HL-60/S4 treated with phorbol 12-myristate 13-acetate at 8.2 ng/mL for 4 days and 3 days (cell line): ENCODE data around the gene QSOX2.

Experiments used
- in situ Hi-C: fragments of 300-500 bp; cut with MboI; formaldehyde crosslinking; loops from 2 replicates; pipeline ENCODE4 v1.15.0; 2022; ENCODE audit warnings: low sequenced_read_pairs

QSOX2 gene, protein sequence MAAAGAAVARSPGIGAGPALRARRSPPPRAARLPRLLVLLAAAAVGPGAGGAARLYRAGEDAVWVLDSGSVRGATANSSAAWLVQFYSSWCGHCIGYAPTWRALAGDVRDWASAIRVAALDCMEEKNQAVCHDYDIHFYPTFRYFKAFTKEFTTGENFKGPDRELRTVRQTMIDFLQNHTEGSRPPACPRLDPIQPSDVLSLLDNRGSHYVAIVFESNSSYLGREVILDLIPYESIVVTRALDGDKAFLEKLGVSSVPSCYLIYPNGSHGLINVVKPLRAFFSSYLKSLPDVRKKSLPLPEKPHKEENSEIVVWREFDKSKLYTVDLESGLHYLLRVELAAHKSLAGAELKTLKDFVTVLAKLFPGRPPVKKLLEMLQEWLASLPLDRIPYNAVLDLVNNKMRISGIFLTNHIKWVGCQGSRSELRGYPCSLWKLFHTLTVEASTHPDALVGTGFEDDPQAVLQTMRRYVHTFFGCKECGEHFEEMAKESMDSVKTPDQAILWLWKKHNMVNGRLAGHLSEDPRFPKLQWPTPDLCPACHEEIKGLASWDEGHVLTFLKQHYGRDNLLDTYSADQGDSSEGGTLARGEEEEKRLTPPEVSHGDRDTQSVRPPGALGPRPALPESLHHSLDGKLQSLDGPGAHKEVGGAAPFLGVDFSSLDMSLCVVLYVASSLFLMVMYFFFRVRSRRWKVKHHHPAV

DNA sequence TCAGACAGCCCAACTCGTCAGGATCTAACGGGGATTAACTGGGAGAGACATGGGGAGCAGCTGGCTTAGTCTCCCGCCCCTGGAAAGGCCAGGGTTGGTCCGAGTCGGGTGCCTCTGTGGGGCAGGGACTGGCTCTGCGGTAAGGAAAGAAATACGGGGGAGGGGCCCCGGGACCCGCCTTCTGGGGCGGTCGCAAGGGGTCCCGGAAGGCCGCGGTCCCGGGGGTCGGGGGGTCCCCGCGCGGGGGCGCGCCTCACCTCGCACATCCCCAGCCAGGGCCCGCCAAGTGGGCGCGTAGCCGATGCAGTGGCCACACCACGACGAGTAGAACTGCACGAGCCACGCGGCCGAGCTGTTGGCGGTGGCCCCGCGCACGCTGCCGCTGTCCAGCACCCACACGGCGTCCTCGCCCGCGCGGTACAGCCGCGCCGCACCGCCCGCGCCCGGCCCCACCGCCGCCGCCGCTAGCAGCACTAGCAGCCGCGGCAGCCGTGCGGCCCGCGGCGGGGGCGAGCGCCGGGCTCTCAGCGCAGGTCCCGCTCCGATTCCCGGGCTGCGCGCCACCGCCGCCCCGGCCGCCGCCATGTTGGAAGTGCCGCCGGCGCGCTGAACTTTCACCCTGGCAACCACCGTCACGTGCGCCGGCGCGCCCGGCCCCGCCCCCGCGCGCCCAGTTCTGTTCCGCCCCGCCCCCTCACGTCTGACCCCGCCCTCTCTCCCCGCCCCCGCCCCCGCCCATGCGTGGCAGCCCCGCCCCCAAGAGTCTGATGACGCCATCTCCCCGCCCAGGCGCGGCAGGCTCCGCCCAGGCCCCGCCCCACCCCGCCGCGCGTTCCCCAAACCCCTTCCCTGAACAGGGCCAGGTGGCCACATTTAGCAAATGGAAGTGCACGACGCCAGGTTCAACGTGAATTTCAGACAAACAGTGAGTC, at the start of gene QSOX2:
QSOX2 (minus strand) TSS at position 594 of the 932 bp plus-strand sequence; CDS start at position 585, 9 bp downstream.
- in situ Hi-C loops: no loop called here

DNA sequence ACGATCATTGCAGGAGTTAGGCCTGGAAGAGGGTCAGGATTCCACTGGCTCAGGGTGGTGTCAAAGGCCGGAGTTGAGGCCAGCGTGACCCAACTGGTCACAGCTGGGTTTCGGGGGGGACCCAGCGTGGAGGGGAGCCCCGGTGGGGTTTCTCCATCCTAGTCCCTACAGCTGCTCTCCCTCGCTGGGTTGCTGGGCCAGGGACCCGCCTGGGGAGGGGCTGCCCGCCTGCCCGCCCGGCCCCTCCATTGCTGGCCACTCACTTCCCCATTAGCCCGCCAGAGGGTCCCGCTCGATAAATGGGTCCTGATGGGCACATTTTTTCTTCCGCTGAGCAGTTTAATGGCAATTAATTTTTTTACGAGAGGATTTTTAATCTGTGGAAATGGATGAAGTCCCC, 49.4 kb upstream of the QSOX2 start:
- in situ Hi-C loops: no loop called here

DNA sequence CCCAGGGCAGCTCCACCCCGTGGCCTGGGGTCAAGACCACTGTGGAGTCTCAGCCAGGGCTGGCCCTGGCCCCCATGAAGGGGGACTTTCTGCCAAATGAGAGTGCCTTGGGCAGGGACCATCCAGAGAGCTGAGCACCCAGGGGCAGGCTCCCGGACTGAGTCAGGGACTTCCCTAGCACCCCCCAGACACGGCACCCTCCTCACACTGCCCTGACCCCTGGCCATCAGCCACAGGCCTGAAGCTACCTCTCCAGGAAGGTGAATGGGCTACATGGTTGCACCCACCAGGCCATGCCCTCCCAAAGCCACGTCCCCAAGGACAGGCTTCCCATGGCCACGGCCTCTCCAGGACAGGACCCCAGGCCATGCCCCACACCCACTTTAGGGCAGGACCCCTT, 48.8 kb upstream of the QSOX2 start:
- in situ Hi-C loops: no loop called here

DNA sequence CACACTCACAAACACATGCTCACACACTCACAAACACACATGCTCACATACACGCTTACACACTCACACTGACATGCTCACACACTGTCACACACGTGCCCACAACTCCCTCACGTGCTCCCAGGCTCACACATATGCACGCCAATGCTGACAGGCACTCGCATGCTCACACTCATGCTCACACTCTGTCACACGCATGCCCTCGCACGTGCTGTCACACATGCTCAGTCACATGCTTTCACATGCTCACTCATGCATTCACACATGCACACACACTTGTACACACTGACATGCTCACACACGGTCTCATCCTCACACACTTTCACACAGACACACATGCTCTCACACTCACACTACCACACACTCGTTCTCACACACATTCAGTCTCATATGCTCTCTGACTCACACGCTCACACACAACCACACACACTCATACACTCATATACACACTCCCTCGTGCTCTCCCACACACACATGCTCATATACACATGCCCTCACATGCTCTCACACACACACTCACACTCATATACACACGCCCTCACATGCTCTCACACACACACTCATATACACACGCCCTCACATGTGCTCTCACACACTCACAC, 48.0 kb upstream of the QSOX2 start:
- in situ Hi-C loops: no loop called here

DNA sequence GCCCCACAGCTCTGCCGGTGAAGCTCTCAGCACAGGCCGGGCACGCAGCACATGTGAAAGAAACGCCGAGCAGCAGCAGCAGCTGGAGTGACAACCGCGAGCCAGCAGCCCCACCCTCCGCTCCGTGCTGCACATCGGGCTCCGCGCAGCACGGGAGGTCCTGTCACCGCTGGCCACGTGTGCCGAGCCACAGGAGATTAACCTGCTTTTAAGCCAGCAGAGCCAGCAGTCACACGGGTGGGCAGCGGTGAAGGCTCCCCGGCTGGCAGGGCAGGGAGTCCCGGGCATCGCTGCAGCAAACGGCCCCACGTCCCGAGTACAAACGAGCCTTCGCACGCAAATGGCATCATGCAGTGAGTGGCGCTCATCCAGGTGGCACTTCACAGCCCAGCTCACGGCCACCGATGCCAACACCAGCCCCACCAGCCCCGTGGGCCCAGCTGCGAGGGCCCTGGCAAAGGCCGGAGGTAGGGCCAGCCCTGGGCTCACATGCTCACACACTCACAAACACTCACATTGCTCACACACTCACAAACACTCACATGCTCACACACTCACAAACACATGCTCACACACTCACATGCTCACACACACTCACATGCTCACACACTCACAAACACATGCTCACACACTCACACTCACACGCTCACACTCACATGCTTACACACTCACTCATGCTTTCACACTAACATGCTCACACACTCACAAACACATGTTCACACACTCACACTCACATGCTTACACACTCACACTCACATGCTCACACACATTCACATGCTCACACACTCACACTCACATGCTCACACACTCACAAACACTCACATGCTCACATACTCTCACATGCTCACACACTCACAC, 47.2 kb upstream of the QSOX2 start:
- in situ Hi-C loops: no loop called here

DNA sequence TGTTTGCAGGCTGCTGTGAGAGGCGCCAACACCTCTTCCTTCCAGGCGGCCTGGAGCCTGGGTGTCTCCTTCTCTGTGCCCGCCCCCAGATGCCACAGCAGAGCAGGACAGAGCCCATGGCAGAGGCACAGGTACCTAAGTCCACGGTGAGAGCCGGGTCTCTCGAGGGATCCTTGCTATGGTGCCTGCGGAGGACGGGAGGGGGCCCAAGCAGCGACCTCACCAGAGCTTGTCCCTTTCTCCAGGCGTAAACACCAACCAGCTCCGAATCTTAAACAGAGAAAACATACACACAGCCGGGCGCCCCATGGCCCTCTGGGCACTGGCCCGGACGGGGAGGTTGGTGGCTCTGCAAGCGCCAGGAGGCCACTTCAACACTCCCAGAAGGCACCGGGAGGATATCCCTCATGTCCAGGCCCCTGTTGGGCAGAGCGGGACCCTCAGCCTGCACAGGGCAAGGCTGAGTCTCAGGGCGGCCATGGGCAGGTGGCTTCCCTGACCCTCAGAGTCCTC, 46.5 kb upstream of the QSOX2 start:
- in situ Hi-C loops: no loop called here

DNA sequence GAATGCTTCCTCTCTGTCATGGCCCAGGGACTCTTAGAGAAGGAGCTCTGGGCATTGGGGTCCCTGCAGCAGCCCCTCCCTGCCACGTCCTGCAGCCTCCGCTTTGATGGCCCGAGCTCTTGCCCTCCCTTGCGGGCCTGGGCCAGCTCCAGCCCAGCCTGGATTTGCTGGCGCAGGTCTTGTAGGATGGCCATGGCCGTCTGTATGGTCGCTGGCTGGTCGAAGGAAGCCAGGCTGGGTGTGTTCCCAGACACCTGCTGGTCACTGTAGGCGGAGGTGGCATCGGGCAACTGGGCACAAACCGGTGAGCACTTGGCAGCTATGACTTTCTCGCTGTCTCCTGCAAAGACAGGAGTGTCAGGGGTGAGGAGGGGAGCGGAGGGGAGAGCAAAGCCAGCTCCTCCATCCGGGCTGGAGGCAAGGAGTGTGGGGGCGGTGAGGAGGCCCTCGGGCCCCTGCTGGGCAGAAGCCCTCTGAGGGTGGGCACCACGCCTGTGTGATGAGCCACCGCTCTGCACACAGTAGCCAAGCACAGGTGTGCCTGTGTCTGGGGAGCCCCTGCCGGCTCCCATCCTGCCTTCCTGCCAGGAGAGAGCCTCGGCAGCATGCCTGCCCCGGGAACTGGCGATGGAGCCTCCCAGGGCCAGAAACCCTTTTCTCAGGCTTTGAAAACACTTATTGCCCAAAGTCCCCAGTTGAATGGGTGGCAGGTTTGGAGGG, 45.9 kb upstream of the QSOX2 start:
- in situ Hi-C loops: no loop called here

DNA sequence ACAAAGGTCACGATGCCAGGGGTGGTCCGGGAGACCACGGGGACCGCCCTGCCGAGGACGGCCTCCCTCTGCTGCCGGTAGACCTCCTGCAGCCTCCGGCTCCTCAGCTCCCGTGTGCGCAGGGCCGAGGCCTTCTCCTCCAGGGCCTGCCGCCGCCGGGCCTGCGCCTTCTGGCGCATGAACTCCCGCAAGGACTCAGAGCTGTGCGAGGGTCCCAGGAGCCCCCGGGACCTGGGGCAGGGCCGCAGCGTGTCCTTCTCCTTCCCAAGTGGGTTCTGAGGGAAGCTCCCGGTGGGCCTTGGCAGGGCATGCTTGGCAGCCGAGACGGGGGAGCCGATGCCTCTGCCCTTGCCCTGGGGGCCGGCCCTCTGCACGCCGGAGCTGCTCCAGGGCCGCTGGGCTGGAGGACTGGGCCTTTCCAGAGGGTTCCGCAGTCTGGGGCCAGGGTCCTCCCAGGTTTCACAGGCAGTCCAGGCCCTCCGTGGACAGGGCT, 44.9 kb upstream of the QSOX2 start:
- in situ Hi-C loops: no loop called here

DNA sequence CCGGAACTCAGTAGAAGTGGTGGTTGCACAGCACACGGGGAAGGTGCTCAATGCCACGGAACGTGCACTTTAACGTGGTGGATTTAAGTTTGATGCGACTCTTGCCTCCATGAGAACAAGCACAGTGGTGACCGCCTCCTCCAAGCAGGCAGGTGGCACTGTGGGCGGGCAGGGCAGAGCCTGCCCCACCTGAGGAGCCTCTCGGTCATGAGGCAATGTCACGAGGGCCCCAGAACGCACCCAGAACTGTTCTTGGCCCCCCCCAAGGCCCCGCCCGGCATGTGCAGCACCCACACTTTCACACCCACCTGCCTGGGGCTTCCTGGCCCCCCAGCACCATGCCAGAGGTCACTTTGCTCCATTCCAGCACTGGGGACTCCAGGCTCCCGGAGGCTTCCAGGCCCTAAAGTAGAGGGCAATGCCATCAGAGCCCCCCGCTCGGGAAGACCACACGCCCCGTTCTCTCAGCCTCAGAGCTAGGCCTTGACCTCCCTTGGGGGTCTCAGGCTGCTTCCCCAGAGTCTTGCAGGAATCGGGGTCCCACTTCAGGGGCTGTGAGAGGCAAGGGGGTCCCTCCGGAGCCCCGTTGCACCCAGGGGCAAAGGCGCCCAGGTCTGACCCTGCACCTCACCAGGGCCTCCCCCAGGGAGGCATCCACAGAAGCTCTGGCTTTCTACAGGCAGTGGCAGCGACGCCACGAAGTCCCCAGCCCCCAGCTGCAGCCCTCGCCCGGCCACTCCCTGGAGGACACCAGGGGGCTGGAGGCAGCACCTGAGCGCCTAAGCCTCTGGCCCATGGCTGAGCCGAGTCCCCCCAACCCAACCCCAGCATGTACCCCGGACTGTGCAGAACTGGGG, 44.3 kb upstream of the QSOX2 start:
- in situ Hi-C loops: no loop called here

DNA sequence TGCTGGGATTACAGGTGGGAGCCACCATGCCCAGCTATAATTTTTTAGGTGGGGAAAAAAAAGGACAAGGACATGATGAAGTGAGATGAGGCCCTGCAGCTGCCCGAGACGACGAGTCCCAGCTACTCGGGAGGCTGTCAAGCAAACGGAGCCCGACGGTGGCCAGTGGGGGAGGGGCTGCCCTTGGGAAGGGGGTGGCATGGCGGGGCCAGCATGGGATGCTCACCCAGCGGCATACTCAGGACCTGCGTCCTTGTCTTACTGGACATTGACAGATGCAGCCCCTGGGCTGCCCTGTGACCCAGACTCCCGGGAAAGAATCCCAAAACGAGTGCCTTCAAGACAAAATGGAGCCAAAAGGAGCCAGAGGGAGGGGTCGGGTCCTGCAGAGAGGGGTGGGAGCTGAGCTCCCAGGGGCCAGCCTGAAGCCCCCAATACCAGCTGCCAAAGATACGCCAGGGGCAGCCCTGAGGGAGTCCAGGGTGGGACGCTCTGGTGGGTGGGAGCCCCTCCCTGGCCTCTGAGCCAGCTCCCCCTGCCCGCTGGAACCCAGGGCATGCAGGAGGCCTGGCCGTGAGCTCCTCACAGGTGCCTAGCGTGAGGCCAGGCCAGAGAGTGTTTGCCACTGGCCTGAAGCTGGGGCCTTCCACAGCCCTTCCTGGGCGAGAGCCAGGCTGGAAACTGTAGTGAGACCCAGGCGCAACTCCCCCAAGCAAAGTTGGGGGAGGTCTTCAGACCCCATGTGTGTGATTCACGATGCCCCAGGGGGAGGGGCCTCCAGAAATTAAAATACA, 42.5 kb upstream of the QSOX2 start:
- in situ Hi-C loops: no loop called here

DNA sequence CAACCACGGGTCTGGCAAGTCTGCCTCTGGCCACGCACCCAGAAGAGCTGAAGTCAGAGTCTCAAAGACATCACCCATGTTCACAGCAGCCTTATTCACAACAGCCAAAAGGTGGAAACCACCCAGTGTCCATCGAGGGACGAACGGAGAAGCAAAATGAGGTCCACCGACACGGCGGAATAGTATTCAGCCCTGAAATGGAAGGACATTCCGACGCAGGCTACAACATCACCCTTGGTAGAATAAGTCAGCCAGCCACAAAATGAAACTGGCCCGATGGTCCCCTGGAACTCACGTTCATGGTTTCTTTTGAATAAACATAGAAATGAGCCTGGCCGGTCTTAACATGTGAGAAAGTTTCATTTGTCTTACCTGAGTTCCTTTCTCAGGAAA, 41.4 kb upstream of the QSOX2 start:
- in situ Hi-C loops: no loop called here

DNA sequence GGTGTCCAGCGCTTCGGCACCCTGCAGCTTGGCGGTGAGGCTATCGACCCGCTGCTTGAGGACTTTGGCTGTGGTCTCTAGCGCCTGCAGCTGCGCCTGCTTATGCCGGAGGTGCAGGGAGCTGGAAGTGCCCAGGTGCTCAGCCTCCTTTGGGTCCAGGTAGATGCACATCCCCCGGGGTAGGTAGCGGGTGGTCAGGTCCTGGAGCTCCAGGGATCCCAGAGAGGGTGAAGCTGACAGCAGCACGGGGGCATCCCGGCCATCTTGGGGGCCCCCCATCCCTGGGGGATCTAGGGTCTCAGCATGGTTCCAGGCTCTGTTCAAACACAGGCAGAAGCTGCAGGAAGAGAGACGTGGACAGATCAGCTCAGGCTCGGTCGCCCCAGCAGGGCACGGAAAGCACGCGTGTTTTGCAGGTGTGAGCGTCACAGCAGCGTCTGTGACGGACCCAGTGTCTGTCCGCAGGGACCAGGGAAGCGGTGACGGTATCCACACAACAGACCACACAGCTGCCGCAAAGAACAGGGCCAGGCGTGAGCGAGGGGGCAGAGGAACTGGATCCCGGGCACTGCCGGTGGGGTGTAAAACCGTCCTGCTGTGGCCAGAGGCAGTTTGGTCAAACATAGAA, 40.9 kb upstream of the QSOX2 start:
- in situ Hi-C loops: no loop called here

DNA sequence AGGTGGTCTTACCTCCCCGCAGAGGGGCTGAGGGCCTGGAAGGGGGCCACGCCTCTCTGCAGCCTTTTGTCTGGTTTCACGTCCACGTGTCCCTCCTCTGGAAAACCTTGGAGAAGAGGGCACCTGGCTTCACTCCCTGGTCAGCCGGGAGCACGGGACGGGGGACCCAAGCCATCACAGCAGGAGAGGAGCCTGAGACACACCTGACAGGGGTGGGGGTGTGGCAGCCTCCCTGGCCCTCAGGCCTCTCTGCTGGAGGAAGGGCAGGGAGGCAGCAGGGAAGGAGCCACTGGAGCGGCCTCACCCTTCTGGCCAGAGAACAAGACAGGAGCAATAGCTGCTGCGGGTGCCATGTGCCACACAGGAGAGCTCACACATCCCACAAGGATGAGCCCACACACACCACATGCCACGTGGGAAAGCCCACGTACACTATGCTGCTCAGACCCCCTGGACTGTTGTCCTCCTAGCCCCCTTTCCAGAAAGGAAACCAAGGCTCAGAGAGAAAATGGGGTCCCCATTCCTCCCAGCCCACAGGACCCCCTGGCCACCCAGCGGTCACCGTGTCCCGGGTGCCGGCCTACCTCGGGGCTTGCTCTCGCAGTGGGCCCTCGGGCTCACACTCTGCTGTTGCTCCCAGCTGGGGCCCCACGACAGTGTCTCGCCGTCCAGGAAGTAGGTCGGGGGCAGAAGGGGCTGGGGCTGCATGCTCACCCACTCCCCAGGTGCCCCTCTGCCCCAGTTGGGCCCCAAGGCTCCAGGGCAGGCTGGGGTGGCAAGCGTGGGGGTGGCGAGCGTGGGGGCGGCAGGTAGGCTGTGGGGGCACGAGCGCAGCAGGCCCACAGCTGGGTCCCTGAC, 40.1 kb upstream of the QSOX2 start:
- in situ Hi-C loops: no loop called here

DNA sequence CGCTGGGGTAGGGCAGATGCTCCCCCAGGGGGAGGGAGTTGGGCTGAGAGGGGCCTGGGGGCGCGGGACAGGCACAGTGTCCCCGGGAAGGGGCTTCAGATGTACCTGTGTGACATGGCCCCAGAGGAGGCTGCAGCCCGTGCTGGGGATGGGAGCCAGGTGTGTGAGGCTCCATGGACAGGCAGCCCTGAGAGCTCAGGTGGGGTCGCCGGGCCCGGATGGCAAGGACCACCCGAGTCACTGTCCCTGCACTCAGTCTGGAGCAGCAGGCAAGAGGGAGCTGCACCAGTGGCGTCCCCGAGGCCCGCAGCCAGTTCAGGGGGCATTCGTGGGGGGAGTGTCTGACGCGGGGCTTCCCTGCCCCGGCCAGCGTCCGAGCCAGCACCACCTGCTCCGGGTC, 39.3 kb upstream of the QSOX2 start:
- in situ Hi-C loops: no loop called here

DNA sequence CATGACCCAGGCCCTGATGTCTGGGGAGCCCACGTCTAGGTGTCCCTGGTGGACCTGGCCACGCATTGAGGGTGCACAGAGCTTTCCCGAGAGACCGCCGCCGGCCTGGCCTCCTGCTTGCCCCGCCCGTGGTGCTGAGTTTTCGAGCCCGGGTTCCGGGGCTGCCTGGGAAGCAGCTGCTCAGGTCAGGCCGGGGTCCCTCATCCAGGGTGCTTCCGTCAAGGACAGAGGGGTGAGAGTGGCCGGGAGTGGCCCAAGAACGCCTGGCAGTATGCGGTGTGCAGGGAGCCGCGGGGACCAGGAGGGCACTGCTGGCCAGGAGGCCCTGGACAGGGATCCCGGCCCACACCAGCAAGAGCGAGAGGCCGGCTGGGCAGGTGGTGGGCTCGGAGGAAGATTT, 38.7 kb upstream of the QSOX2 start:
- in situ Hi-C loops: no loop called here
